H1 (cell line): ENCODE results near the gene TMEM255B. TPM values are rescaled to one million over a fixed set of nuclear protein-coding genes. Genes with fewer than 3 reads are reported as not detected.

Experiments used
- EGR1 ChIP-seq: IDR thresholded peaks from 2 replicates; pipeline ENCODE4 v1.6.1; 2011; ENCODE audit warnings: low read depth, low read length, borderline replicate concordance
- FOSL1 ChIP-seq: IDR thresholded peaks from 2 replicates; pipeline ENCODE4 v1.6.1; 2011; ENCODE audit warnings: mild to moderate bottlenecking, low read depth, low read length, moderate library complexity; ENCODE audit not compliant: insufficient read depth
- JUN ChIP-seq: IDR thresholded peaks from 2 replicates; pipeline ENCODE4 v1.6.1; 2011; ENCODE audit warnings: low read depth, mild to moderate bottlenecking, improper control_type of control experiment, low read length
- NANOG ChIP-seq: IDR thresholded peaks from 2 replicates; pipeline ENCODE4 v1.6.1; 2011; ENCODE audit warnings: low read length, low read depth, mild to moderate bottlenecking, inconsistent platforms; ENCODE audit not compliant: insufficient read depth, poor library complexity, severe bottlenecking
- SP1 ChIP-seq: IDR thresholded peaks from 2 replicates; pipeline ENCODE4 v1.6.1; 2011; ENCODE audit warnings: low read depth, low read length
- SRF ChIP-seq: IDR thresholded peaks from 2 replicates; pipeline ENCODE4 v1.6.1; 2011; ENCODE audit warnings: mild to moderate bottlenecking, low read depth, low read length, moderate library complexity
- SUZ12 ChIP-seq: fragments of 200-600 bp; sonication (generic); IDR thresholded peaks from 2 replicates; pipeline ENCODE4 v1.6.1; 2012; ENCODE audit warnings: mild to moderate bottlenecking, inconsistent platforms, low read length, moderate library complexity, mixed read lengths
- TAF7 ChIP-seq: optimal IDR thresholded peaks from 2 replicates; pipeline ENCODE3; 2011; ENCODE audit warnings: low read depth, mild to moderate bottlenecking, inconsistent platforms, low read length, moderate library complexity, borderline replicate concordance
- ZNF274 ChIP-seq: IDR thresholded peaks from 2 replicates; pipeline ENCODE4 v1.7.0; 2012; ENCODE audit warnings: low read length, borderline replicate concordance; ENCODE audit errors: extremely low read depth
- polyA plus RNA-seq, 7 experiments: library from polyadenylated mRNA; depleted of rRNA in 3 of 7; stranded (reverse) in 5 of 7; unstranded in 2 of 7; fragments of >200 nt in 5 of 7; fragments of 200-250 nt in 2 of 7; gene quantifications; 1 replicate in 5 of 7; 2 replicates in 1 of 7; 4 replicates in 1 of 7; pipeline versions ENCODE4 v1.2.1 to v1.2.3, GENCODE V29; 2011 to 2013; ENCODE audit warnings: missing spikeins in 2 of 7, mixed read lengths in 2 of 7
- total RNA-seq: library from RNA; stranded (reverse); fragmentation: NEBNext Ultra II Directional; extraction: Animal tissue kit (Norgen Biotek cat#: 25700); gene quantifications from 2 replicates; pipeline ENCODE4 v1.2.1, GENCODE V29; 2021
- TF ChIP-seq, protein P1 (sequence below): fragments of 300-600 bp; sonication (generic); IDR thresholded peaks from 2 replicates; pipeline ENCODE4 v1.7.1; 2012; ENCODE audit warnings: low read length, moderate library complexity, mild to moderate bottlenecking, inconsistent platforms; ENCODE audit not compliant: insufficient replicate concordance

The TMEM255B gene
- total and polyA plus RNA-seq, 2 of the 8 experiments (the other 6 are each of a cell fraction or from before 2014, with no cell fraction given), result 3.4 to 4.4 TPM

DNA sequence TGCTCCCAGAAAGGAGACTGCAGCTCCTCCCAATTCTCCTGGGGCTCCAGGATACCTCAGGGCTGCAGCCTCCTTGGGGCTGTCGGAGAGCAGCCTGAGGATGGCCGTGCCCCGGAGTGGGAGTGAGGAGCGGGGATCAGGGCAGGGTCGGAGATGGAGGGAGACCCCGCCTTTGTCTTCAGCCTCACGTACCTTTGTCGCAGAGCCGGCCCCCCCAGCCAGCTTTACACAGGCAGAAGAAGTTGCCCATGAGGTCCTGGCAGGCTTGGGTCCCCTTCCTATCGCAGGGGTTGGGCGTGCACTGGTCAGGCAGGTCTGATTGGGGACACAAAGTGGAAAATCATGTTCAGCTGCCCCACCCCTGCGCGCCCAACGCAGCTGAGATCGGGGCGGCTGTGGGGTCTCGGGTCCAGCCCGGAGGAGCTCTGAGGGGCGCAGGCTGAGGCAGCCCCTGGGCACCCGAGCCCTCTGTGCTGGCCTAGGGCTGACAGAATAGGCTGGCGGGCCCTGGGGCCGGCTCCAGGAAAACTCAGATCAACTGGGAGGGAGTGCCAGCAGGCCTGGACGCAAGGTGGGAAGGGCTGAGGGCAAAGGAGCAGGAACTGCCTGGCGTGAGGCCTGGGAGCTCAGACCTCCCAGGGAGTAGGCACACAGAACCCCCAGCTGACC lies 80.6 kb downstream of the TMEM255B start (continued):
- TF ChIP-seq, protein P1, sequence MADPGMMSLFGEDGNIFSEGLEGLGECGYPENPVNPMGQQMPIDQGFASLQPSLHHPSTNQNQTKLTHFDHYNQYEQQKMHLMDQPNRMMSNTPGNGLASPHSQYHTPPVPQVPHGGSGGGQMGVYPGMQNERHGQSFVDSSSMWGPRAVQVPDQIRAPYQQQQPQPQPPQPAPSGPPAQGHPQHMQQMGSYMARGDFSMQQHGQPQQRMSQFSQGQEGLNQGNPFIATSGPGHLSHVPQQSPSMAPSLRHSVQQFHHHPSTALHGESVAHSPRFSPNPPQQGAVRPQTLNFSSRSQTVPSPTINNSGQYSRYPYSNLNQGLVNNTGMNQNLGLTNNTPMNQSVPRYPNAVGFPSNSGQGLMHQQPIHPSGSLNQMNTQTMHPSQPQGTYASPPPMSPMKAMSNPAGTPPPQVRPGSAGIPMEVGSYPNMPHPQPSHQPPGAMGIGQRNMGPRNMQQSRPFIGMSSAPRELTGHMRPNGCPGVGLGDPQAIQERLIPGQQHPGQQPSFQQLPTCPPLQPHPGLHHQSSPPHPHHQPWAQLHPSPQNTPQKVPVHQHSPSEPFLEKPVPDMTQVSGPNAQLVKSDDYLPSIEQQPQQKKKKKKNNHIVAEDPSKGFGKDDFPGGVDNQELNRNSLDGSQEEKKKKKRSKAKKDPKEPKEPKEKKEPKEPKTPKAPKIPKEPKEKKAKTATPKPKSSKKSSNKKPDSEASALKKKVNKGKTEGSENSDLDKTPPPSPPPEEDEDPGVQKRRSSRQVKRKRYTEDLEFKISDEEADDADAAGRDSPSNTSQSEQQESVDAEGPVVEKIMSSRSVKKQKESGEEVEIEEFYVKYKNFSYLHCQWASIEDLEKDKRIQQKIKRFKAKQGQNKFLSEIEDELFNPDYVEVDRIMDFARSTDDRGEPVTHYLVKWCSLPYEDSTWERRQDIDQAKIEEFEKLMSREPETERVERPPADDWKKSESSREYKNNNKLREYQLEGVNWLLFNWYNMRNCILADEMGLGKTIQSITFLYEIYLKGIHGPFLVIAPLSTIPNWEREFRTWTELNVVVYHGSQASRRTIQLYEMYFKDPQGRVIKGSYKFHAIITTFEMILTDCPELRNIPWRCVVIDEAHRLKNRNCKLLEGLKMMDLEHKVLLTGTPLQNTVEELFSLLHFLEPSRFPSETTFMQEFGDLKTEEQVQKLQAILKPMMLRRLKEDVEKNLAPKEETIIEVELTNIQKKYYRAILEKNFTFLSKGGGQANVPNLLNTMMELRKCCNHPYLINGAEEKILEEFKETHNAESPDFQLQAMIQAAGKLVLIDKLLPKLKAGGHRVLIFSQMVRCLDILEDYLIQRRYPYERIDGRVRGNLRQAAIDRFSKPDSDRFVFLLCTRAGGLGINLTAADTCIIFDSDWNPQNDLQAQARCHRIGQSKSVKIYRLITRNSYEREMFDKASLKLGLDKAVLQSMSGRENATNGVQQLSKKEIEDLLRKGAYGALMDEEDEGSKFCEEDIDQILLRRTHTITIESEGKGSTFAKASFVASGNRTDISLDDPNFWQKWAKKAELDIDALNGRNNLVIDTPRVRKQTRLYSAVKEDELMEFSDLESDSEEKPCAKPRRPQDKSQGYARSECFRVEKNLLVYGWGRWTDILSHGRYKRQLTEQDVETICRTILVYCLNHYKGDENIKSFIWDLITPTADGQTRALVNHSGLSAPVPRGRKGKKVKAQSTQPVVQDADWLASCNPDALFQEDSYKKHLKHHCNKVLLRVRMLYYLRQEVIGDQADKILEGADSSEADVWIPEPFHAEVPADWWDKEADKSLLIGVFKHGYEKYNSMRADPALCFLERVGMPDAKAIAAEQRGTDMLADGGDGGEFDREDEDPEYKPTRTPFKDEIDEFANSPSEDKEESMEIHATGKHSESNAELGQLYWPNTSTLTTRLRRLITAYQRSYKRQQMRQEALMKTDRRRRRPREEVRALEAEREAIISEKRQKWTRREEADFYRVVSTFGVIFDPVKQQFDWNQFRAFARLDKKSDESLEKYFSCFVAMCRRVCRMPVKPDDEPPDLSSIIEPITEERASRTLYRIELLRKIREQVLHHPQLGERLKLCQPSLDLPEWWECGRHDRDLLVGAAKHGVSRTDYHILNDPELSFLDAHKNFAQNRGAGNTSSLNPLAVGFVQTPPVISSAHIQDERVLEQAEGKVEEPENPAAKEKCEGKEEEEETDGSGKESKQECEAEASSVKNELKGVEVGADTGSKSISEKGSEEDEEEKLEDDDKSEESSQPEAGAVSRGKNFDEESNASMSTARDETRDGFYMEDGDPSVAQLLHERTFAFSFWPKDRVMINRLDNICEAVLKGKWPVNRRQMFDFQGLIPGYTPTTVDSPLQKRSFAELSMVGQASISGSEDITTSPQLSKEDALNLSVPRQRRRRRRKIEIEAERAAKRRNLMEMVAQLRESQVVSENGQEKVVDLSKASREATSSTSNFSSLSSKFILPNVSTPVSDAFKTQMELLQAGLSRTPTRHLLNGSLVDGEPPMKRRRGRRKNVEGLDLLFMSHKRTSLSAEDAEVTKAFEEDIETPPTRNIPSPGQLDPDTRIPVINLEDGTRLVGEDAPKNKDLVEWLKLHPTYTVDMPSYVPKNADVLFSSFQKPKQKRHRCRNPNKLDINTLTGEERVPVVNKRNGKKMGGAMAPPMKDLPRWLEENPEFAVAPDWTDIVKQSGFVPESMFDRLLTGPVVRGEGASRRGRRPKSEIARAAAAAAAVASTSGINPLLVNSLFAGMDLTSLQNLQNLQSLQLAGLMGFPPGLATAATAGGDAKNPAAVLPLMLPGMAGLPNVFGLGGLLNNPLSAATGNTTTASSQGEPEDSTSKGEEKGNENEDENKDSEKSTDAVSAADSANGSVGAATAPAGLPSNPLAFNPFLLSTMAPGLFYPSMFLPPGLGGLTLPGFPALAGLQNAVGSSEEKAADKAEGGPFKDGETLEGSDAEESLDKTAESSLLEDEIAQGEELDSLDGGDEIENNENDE, result no peak
- TF ChIP-seq FOSL1, result no peak
- no peak for TF ChIP-seq SRF
- TF ChIP-seq TAF7, result no peak
- no peak for TF ChIP-seq JUN
- TF ChIP-seq NANOG, result no peak
- no peak for TF ChIP-seq SP1
- no peak for TF ChIP-seq ZNF274
- no peak for TF ChIP-seq EGR1
- no peak for TF ChIP-seq SUZ12
